GM12878 (cell line): ENCODE measurements around the gene SNF8. TPM values are rescaled to one million over a fixed set of nuclear protein-coding genes. Genes with fewer than 3 reads are reported as not detected.

ENCODE experiments used
- ATAC-seq: fragments of 200-7000 bp; cut with Tn5 transposase; 3 replicates; pipeline ENCODE4 v1.9.1; 2020; ENCODE audit warnings: mild to moderate bottlenecking, moderate library complexity
- BruUV-seq: library from RNA; stranded (reverse); fragments of 400-500 nt; replicated peaks from 2 replicates; lab custom pipeline; 2021; lab: Mats Ljungman, UMichigan
- CTCF ChIA-PET: fragments of 300-600 bp; sonication (Branson Sonifier 250); formaldehyde crosslinking; extraction: SDS; loops from one replicate; lab custom pipeline; 2021; ENCODE audit warnings: inconsistent platforms; lab: Yijun Ruan, JAX
- POLR2A ChIA-PET: fragments of 350-600 bp; formaldehyde crosslinking; extraction: SDS; loops from one replicate; lab custom pipeline; 2021; ENCODE audit warnings: inconsistent platforms; lab: Charles Lee
- RAD21 ChIA-PET: fragments of 300-600 bp; sonication (Branson Sonifier 250); formaldehyde crosslinking; loops from one replicate; lab custom pipeline; 2023; ENCODE audit warnings: antibody characterized with exemption; ENCODE audit not compliant: unreplicated experiment; lab: Charles Lee
- SMC1A ChIA-PET: fragments of 300-600 bp; sonication (Branson Sonifier 250); formaldehyde crosslinking; loops from one replicate; lab custom pipeline; 2023; ENCODE audit not compliant: unreplicated experiment, uncharacterized antibody; lab: Charles Lee
- DNase-seq: peaks from one replicate; pipeline ENCODE4 v3.0.0-alpha.2; 2011; ENCODE audit warnings: low read depth, low spot score
- FAIRE-seq: peaks from 3 replicates; lab custom pipeline; 2011; peaks lifted over from hg19 to GRCh38; lab: Jason Lieb, UNC
- H2AFZ ChIP-seq: 2 replicates; pipeline ENCODE4 v1.6.0; 2011; ENCODE audit warnings: low read depth, low read length, control low read depth; ENCODE audit not compliant: control insufficient read depth
- H3K27ac ChIP-seq: 2 replicates; pipeline ENCODE4 v1.5.1; 2011; ENCODE audit warnings: control low read depth; ENCODE audit not compliant: control insufficient read depth, insufficient read depth
- H3K27me3 ChIP-seq, 2 experiments: replicated peaks in 1 of 2; 2 replicates each; pipeline versions ENCODE4 v1.6.0 to v1.6.1; 2011; ENCODE audit warnings: low read length in 1 of 2; ENCODE audit not compliant: control insufficient read depth in 2 of 2, insufficient read depth in 2 of 2
- H3K36me3 ChIP-seq, 2 experiments: 2 replicates each; pipeline ENCODE4 v1.5.1; 2011; ENCODE audit warnings: low read length in 1 of 2; ENCODE audit not compliant: control insufficient read depth in 2 of 2, insufficient read depth in 2 of 2
- H3K4me1 ChIP-seq: 2 replicates; pipeline ENCODE4 v1.6.1; 2011; ENCODE audit warnings: mild to moderate bottlenecking, low read length, moderate library complexity, mixed read lengths; ENCODE audit not compliant: control insufficient read depth, insufficient read depth
- H3K4me2 ChIP-seq: 2 replicates; pipeline ENCODE4 v1.6.0; 2011; ENCODE audit warnings: control low read depth; ENCODE audit not compliant: control insufficient read depth, insufficient read depth
- H3K4me3 ChIP-seq: fragments of 200-600 bp; sonication (generic); 2 replicates; pipeline ENCODE4 v1.5.1; 2016
- H3K79me2 ChIP-seq: 2 replicates; pipeline ENCODE4 v1.6.0; 2011; ENCODE audit warnings: low read length; ENCODE audit not compliant: control insufficient read depth, insufficient read depth
- H3K9ac ChIP-seq: 2 replicates; pipeline ENCODE4 v1.8.0; 2011; ENCODE audit warnings: low read length, control low read depth, mixed read lengths; ENCODE audit not compliant: control insufficient read depth, insufficient read depth
- H3K9me3 ChIP-seq: replicated peaks from 3 replicates; pipeline ENCODE4 v1.5.1; 2011; ENCODE audit warnings: mild to moderate bottlenecking, low read length; ENCODE audit not compliant: control insufficient read depth, insufficient read depth
- H4K20me1 ChIP-seq: 2 replicates; pipeline ENCODE4 v1.6.0; 2011; ENCODE audit not compliant: control insufficient read depth, insufficient read depth
- BACH1 ChIP-seq: fragments of 450-650 bp; IDR thresholded peaks from 2 replicates; pipeline ENCODE4 v1.6.1; 2017; ENCODE audit warnings: mild to moderate bottlenecking, borderline replicate concordance
- DPF2 ChIP-seq: fragments of 450-650 bp; IDR thresholded peaks from 2 replicates; pipeline ENCODE4 v1.6.1; 2017; ENCODE audit warnings: mild to moderate bottlenecking
- IKZF2 ChIP-seq, 2 experiments: fragments of 450-650 bp; IDR thresholded peaks; 2 replicates each; pipeline ENCODE4 v1.6.1; 2017; ENCODE audit warnings: mild to moderate bottlenecking in 2 of 2, moderate library complexity in 2 of 2
- LARP7 ChIP-seq: fragments of 450-650 bp; IDR thresholded peaks from 2 replicates; pipeline ENCODE4 v1.6.1; 2017; ENCODE audit warnings: mild to moderate bottlenecking
- NR2F1 ChIP-seq: fragments of 450-650 bp; conservative IDR thresholded peaks from 2 replicates; pipeline ENCODE4 v1.6.1; 2017; ENCODE audit warnings: mild to moderate bottlenecking
- SRF ChIP-seq, 2 experiments: IDR thresholded peaks; 2 replicates each; pipeline ENCODE4 v1.6.1; 2011; ENCODE audit warnings: low read depth in 2 of 2, low read length in 2 of 2, mild to moderate bottlenecking in 1 of 2, moderate library complexity in 1 of 2
- TCF3 ChIP-seq: IDR thresholded peaks from 2 replicates; pipeline ENCODE4 v1.6.1; 2012; ENCODE audit warnings: low read depth, mild to moderate bottlenecking, low read length, borderline replicate concordance; ENCODE audit not compliant: insufficient read depth
- ZNF207 ChIP-seq: fragments of 450-650 bp; IDR thresholded peaks from 2 replicates; pipeline ENCODE4 v1.6.1; 2014; ENCODE audit warnings: antibody characterized with exemption, mild to moderate bottlenecking, borderline replicate concordance
- WGBS: methylation state at CpG from one replicate; pipeline ENCODE4 v1.1.6; 2016; ENCODE audit warnings: low lambda C conversion rate; ENCODE audit not compliant: insufficient replicate concordance, insufficient coverage; ENCODE audit errors: missing lambda C conversion rate; 5-methylcytosine and 5-hydroxymethylcytosine counted together
- in situ Hi-C: fragments of 300-500 bp; cut with MboI; formaldehyde crosslinking; loops from 9 replicates; pipeline ENCODE4 v1.14.3; 2018; ENCODE audit warnings: mixed read lengths
- intact Hi-C: fragments of 100-400 bp; cut with micrococcal nuclease; formaldehyde crosslinking; loops from one replicate; pipeline ENCODE4 v1.14.2; 2022; ENCODE audit not compliant: unreplicated experiment
- polyA plus RNA-seq, 11 experiments: library from polyadenylated mRNA; depleted of rRNA in 4 of 11; unstranded in 6 of 11; stranded (reverse) in 5 of 11; fragments of >200 nt; fragmentation: Nextera tagmentation in 4 of 11; fragmentation: Illumina TruSeq in 1 of 11; extraction: Ambion mirVana in 4 of 11; extraction: Trizol in 1 of 11; gene quantifications; 1 replicate in 1 of 11; 2 replicates in 10 of 11; pipeline versions ENCODE4 v1.2.1 to v1.2.3, GENCODE V29; 2011 to 2016; ENCODE audit warnings: inconsistent platforms in 2 of 11, missing spikeins in 2 of 11, low read depth in 1 of 11
- total RNA-seq, 4 experiments: library from RNA; depleted of rRNA in 3 of 4; stranded (reverse); fragments of >200 nt in 3 of 4; fragmentation: Illumina TruSeq in 1 of 4; extraction: Trizol in 1 of 4; gene quantifications; 2 replicates each; pipeline versions ENCODE4 v1.2.1 to v1.2.3, GENCODE V29; 2013 to 2021
- TF ChIP-seq, protein P1 (sequence below): IDR thresholded peaks from 2 replicates; pipeline ENCODE4 v1.6.1; 2011; ENCODE audit warnings: low read depth, mild to moderate bottlenecking, low read length, moderate library complexity, borderline replicate concordance; ENCODE audit errors: extremely low read depth
- TF ChIP-seq, protein P2 (sequence below): fragments of 450-650 bp; IDR thresholded peaks from 2 replicates; pipeline ENCODE4 v1.6.1; 2016; ENCODE audit warnings: mild to moderate bottlenecking
- TF ChIP-seq, protein P3 (sequence below): IDR thresholded peaks from 2 replicates; pipeline ENCODE4 v1.6.1; 2012; ENCODE audit warnings: improper control_type of control experiment, low read depth, low read length; ENCODE audit not compliant: insufficient replicate concordance
- TF ChIP-seq, protein P4 (sequence below): fragments of 450-650 bp; conservative IDR thresholded peaks from 2 replicates; pipeline ENCODE4 v1.6.1; 2017; ENCODE audit warnings: mild to moderate bottlenecking, moderate library complexity

Gene SNF8
- total and polyA plus RNA-seq, 10 of the 15 experiments (the other 5 are each of a cell fraction or from before 2014, with no cell fraction given): 6.1 to 228 (median 95.6) TPM

DNA sequence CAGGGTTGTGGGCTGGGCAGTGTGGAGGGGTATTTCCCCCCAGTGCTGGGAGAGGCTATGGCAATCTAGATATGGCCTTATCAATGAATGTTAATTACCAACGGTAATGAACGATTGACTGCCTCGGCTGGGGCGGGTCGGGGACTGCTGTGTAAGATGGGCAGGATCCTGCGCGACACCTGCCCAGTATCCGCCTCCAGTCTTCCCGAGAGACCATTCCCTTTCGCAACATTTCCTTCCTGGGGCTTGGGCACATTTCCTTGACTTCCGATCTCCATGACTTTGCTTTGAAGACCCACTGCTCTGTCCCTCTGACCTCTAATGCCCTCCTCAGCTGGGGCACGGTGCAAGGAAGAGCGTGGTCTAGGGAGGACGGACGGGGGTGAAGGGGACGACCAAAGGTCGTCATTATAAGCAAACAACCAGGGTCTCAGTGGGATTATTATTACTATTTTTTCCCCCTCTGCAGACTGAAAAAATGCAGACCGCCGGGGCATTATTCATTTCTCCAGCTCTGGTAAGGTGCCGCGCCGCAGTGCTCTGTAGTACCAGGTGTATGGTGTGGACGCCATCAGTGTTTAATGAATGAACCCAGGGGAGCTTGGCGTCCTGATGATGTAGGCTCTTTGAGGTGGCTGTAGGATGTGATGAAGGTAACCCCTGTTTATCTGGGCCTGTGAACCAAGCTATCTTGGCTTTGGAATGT lies 51.5 kb downstream of the SNF8 start:
- under 1% methylated on average over 24 of the region's 24 CpGs for WGBS
- intact Hi-C loops (loop anchor here (1.0 to 10.0 kb wide), 2 partner anchors 15 to 302 kb away; partner anchors contain the start of gene UBE2Z), in situ Hi-C loops (no loop called here)
- FAIRE-seq (no peak), ATAC-seq (no peak; the same call in 2 of the 3 replicates), DNase-seq (no peak)
- peak overlapping the region; percentile 93 for H3K9ac ChIP-seq
- H3K4me1 ChIP-seq: peaks cover 3% of the 10 kb centered on the region; the same call in 1 of the 2 replicates
- H4K20me1 ChIP-seq: no peaks in the 10 kb centered on the region
- RAD21 ChIA-PET: interaction anchor here (0.6 to 3.5 kb wide), 17 partner anchors 13 to 214 kb away, joined by 3 to 34 read pairs (median 4); partner anchors contain the start of genes TTLL6 and UBE2Z
- H3K27me3 ChIP-seq: no peaks in the 10 kb centered on the region
- peaks cover 26% of the 10 kb centered on the region for H3K79me2 ChIP-seq
- H3K9me3 ChIP-seq: no peaks in the 10 kb centered on the region
- H3K4me3 ChIP-seq: peak overlapping the region; percentile 76
- CTCF ChIA-PET: interaction anchor here (0.6 to 3.9 kb wide), 18 partner anchors 9 to 480 kb away, joined by 3 to 23 read pairs (median 5); partner anchors contain the start of gene UBE2Z
- TSS peak; percentile 82 for BruUV-seq
- peaks cover 8 to 15% of the 10 kb centered on the region in 2 experiments for H3K36me3 ChIP-seq
- H2AFZ ChIP-seq: peak overlapping the region; percentile 75
- peak overlapping the region; percentile 75 for H3K27ac ChIP-seq
- POLR2A ChIA-PET: interaction anchor here (0.5 to 2.1 kb wide), 20 partner anchors 9 to 776 kb away, joined by 3 to 15 read pairs (median 4); partner anchors contain the start of genes SNF8 and UBE2Z
- peak overlapping the region; percentile 73 for H3K4me2 ChIP-seq
- SMC1A ChIA-PET: interaction anchor here (0.9 to 3.6 kb wide), 19 partner anchors 8 to 298 kb away, joined by 3 to 29 read pairs (median 4); partner anchors contain the start of gene UBE2Z
- TF ChIP-seq SRF (IDR thresholded peaks at IDR 0.05; ENCODE audit: low read depth in 2 of 2, low read length in 2 of 2) (no peak), BACH1 (peak; percentile 55; the same call in 1 of the 2 replicates), NR2F1 (0 out of 2 replicates have a peak, but pooled peaks have one; percentile 27), TCF3 (0 out of 2 replicates have a peak, but pooled peaks have one; percentile 33), IKZF2 (IDR thresholded peaks at IDR 0.05) (no peak; a peak in 1 of 4 replicates), ZNF207 (0 out of 2 replicates have a peak, but pooled peaks have one; percentile 28), DPF2 (peak; percentile 35; the same call in 1 of the 2 replicates), LARP7 (peak; percentile 83)
- TF ChIP-seq, protein P1, sequence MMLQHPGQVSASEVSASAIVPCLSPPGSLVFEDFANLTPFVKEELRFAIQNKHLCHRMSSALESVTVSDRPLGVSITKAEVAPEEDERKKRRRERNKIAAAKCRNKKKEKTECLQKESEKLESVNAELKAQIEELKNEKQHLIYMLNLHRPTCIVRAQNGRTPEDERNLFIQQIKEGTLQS: no peak
- TF ChIP-seq, protein P2, sequence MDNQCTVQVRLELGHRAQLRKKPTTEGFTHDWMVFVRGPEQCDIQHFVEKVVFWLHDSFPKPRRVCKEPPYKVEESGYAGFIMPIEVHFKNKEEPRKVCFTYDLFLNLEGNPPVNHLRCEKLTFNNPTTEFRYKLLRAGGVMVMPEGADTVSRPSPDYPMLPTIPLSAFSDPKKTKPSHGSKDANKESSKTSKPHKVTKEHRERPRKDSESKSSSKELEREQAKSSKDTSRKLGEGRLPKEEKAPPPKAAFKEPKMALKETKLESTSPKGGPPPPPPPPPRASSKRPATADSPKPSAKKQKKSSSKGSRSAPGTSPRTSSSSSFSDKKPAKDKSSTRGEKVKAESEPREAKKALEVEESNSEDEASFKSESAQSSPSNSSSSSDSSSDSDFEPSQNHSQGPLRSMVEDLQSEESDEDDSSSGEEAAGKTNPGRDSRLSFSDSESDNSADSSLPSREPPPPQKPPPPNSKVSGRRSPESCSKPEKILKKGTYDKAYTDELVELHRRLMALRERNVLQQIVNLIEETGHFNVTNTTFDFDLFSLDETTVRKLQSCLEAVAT: 0 out of 2 replicates have a peak, but pooled peaks have one; percentile 20
- TF ChIP-seq, protein P3, sequence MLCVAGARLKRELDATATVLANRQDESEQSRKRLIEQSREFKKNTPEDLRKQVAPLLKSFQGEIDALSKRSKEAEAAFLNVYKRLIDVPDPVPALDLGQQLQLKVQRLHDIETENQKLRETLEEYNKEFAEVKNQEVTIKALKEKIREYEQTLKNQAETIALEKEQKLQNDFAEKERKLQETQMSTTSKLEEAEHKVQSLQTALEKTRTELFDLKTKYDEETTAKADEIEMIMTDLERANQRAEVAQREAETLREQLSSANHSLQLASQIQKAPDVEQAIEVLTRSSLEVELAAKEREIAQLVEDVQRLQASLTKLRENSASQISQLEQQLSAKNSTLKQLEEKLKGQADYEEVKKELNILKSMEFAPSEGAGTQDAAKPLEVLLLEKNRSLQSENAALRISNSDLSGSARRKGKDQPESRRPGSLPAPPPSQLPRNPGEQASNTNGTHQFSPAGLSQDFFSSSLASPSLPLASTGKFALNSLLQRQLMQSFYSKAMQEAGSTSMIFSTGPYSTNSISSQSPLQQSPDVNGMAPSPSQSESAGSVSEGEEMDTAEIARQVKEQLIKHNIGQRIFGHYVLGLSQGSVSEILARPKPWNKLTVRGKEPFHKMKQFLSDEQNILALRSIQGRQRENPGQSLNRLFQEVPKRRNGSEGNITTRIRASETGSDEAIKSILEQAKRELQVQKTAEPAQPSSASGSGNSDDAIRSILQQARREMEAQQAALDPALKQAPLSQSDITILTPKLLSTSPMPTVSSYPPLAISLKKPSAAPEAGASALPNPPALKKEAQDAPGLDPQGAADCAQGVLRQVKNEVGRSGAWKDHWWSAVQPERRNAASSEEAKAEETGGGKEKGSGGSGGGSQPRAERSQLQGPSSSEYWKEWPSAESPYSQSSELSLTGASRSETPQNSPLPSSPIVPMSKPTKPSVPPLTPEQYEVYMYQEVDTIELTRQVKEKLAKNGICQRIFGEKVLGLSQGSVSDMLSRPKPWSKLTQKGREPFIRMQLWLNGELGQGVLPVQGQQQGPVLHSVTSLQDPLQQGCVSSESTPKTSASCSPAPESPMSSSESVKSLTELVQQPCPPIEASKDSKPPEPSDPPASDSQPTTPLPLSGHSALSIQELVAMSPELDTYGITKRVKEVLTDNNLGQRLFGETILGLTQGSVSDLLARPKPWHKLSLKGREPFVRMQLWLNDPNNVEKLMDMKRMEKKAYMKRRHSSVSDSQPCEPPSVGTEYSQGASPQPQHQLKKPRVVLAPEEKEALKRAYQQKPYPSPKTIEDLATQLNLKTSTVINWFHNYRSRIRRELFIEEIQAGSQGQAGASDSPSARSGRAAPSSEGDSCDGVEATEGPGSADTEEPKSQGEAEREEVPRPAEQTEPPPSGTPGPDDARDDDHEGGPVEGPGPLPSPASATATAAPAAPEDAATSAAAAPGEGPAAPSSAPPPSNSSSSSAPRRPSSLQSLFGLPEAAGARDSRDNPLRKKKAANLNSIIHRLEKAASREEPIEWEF: no peak
- TF ChIP-seq, protein P4, sequence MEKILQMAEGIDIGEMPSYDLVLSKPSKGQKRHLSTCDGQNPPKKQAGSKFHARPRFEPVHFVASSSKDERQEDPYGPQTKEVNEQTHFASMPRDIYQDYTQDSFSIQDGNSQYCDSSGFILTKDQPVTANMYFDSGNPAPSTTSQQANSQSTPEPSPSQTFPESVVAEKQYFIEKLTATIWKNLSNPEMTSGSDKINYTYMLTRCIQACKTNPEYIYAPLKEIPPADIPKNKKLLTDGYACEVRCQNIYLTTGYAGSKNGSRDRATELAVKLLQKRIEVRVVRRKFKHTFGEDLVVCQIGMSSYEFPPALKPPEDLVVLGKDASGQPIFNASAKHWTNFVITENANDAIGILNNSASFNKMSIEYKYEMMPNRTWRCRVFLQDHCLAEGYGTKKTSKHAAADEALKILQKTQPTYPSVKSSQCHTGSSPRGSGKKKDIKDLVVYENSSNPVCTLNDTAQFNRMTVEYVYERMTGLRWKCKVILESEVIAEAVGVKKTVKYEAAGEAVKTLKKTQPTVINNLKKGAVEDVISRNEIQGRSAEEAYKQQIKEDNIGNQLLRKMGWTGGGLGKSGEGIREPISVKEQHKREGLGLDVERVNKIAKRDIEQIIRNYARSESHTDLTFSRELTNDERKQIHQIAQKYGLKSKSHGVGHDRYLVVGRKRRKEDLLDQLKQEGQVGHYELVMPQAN: peak; percentile 94
